GM12865 (cell line): ENCODE measurements around the gene HOXA1.

Source experiments
- DNase-seq: peaks from one replicate; pipeline ENCODE4 v3.0.0; 2010; ENCODE audit warnings: low read depth
- H3K4me3 ChIP-seq: 2 replicates; pipeline ENCODE4 v1.5.1; 2011; ENCODE audit warnings: mild to moderate bottlenecking, low read depth, low read length, control low read depth
- TF ChIP-seq, protein P1 (sequence below): IDR thresholded peaks from 2 replicates; pipeline ENCODE4 v1.5.1; 2011; ENCODE audit warnings: low read length, control low read depth, low read depth, inconsistent platforms; ENCODE audit not compliant: insufficient read depth; ENCODE audit errors: missing control alignments

HOXA1 gene

DNA sequence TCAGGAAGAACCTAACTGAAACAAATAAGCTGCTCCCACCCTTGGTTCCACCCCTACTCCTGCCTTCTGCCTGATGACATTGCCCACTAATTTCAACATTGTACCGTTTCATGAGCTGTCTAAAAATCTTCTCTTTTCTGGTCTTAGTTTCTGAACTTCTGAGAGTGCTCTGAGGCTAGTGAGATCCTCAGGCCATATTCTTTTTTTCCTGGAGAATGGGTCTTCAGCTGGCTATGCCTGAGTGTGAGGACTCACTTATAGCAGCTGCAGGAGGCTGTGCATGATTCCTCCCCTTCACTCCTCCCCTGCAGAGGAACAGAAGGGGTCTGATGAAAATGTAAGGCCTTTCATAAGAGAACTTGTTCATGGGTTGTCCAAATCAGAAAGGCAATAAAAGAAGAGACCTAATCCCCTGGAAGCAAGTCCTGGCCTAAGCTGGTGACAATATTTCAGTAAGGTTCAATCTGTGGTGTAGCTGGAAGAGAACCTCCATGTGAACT lies 23.7 kb upstream of the HOXA1 start:
- DNase-seq, result no peak
- no peak overlapping the region for H3K4me3 ChIP-seq
- TF ChIP-seq, protein P1, sequence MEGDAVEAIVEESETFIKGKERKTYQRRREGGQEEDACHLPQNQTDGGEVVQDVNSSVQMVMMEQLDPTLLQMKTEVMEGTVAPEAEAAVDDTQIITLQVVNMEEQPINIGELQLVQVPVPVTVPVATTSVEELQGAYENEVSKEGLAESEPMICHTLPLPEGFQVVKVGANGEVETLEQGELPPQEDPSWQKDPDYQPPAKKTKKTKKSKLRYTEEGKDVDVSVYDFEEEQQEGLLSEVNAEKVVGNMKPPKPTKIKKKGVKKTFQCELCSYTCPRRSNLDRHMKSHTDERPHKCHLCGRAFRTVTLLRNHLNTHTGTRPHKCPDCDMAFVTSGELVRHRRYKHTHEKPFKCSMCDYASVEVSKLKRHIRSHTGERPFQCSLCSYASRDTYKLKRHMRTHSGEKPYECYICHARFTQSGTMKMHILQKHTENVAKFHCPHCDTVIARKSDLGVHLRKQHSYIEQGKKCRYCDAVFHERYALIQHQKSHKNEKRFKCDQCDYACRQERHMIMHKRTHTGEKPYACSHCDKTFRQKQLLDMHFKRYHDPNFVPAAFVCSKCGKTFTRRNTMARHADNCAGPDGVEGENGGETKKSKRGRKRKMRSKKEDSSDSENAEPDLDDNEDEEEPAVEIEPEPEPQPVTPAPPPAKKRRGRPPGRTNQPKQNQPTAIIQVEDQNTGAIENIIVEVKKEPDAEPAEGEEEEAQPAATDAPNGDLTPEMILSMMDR, result no peak

DNA sequence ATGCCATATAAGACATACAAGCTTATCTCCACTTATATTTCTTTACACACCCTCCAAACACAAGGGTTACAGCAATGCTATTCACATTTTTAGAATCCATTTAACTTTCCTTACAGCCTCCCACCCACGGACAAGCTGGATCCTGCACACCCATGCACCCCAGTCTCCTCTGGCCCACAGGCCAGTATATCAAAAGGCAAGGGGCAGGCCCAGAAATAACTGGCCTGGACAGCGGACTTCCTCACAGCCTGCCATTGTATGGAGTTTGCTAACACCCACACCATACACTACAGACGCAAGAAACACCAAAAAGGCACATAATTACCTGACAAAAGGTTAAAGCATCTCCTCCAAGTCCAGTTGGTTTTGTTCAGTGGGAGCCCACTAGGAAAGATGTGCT lies 22.8 kb upstream of the HOXA1 start:
- TF ChIP-seq, protein P1, result no peak
- H3K4me3 ChIP-seq, result no peak overlapping the region
- no peak for DNase-seq

DNA sequence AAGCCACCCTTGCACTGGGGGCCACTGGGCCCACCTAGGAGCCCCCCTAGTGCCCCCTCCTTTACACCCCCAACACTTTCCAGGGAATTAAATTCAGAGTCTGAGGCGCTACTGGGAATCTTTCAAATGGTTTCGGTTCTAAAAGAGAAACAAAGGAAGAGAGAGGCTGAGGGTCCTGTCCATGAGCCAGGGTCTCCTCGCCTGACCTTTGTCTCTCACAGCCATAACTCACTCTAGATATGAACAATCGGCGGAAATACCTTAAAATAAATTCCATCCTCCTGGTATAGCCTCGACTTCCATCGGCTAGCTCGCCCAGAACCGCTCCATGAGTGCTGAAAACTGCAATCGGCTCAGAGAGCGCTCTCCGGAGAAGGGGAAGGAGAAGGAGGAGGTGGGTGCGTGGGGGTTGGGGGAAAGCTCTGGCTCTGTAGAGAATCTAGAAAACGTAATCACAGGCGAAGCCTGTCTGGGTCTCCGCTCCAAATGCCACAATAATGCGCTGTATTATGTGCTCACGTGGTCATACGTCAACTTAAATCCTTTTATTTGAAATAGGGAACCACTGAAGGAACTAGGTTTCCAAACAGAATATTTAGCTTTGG lies 22.2 kb upstream of the HOXA1 start:
- H3K4me3 ChIP-seq, result no peak overlapping the region
- TF ChIP-seq, protein P1, result no peak
- no peak for DNase-seq

DNA sequence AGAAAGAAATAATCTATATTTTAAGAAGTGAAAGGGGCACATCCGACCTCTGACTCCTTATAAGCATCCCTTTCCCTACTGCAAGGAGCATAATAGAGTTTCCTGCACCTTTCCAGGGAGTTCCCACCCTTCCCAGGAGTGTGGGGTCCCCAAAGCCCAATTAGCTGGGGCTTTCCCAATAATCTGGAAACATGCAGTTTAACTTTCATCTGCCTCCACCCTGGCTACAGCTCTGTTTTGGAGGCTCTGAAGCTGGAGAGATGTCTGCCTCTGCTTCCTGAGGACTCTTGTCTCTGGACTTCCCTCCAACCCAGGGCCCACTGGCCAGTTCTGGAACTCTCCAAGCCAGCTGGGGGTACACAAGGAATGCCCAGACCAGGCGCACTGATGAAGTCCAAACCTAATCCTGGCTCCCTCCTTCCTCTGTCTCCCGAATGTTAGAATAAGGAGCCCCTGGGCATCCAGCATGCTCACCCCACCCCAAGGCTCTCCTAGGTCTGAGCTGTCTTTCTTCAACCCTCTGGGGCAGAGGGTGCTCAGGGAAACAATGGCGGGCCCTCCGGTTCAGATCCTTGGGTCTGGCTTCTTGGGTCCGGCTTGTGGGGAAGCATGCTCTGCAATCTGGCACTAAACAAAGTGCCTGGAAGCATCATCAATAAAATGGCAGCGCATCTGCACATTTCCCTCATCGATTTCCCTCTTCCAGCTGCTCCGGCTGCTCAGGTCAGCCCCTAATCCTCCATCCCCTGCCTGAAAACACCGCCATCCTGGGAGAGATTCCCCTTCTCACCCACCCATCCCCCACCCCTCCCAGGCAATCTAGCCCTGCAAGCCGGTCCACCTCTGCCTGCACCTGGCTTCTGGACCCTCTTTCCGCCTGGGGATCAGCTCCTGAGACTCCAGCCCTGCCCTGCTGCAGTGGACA lies 21.4 kb upstream of the HOXA1 start:
- no peak overlapping the region for H3K4me3 ChIP-seq
- no peak for DNase-seq
- TF ChIP-seq, protein P1, result no peak

DNA sequence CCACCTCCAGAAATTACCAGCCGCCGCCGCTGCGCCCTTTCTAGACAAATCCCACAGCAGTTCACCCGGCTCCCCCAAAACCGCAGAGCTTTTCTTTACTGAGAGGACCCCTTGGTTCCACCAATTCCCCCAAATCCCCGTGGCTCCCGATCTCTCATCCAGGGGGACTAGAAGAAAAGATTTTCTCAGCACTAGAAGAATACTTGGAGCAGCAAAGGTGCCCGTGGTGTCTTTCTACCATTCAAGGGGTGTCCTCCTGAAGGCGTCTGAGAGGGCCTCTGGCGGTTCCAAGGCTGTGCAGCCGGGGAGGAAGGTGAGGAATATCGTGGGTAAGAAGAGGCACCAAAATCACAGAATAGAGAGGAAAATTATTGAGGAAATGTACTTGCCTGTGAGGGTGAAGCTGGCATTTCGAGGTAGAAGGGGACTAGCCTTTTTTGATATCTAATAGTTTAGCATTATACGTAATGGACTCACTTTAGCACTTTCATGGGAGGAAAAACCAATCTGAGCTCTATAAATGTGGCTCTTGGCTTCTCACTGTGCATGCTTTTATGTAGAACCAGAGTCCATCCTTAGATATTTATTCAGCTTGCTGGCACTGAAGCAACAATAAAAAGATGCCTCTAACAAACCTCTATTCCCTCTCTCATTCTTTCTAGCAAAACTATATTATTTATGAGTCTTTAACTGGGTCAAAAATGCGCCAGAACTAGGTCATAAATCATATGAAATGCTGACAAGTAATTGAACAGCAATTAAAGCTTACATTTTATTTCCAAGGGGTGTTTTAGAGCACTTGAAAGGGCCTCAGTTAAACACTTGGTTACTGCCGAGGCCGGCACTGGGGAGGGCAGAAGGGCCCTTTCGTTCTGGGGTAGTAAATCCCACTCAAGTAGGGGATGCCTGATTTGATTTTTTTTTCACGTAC lies 20.5 kb upstream of the HOXA1 start:
- DNase-seq, result no peak
- H3K4me3 ChIP-seq, result no peak overlapping the region
- TF ChIP-seq, protein P1, result no peak

DNA sequence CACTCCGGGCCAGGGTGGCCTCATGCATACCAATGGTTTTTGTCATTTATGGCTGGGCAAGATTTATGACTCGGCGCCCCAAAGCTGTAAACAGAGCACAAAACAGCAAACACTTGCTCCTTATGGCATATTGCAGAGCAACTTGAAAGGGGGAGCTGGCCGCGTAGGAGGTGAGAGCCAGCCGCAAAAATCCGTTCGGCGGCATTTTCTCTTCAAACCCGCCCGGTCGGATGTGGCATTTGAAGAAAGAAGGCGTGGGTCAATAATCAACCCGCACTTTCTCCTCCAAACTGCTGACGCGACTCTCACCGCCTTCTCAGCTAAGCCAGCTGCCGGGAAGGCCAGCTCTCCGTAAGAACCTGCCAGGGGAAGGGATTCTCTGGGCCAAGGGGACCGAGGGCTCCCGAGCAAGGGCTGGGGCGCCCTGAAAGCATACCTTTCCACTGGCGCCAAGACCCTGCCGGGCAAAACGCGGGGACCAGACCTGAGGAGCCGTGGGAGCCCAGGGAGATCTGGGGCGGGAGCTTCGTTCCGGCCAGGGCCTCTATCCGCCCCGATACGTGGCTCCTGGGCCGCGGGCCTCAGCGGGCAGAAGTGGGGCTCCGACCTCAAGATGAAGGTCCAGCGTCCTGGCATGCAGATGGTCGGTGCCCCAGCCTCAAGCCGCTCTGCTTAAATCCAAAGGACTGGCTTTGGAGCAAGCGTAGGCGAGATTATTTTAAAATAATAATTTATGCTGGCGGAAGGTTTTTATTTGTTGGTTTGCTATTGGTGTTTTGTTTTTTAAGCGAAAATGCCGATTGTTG lies 19.6 kb upstream of the HOXA1 start:
- no peak overlapping the region for H3K4me3 ChIP-seq

More for the DNA sequence above, 19.6 kb upstream of the HOXA1 start:
- TF ChIP-seq, protein P1, result no peak
- no peak for DNase-seq
